Activated T-cell treated with anti-CD3 and anti-CD28 coated beads for 1 hour (primary cell): Measurements from ENCODE around the gene SYVN1.

ENCODE experiments used
- DNase-seq: peaks from one replicate; pipeline ENCODE4 v3.0.0-alpha.2; 2020; ENCODE audit warnings: low read depth

Gene SYVN1

DNA sequence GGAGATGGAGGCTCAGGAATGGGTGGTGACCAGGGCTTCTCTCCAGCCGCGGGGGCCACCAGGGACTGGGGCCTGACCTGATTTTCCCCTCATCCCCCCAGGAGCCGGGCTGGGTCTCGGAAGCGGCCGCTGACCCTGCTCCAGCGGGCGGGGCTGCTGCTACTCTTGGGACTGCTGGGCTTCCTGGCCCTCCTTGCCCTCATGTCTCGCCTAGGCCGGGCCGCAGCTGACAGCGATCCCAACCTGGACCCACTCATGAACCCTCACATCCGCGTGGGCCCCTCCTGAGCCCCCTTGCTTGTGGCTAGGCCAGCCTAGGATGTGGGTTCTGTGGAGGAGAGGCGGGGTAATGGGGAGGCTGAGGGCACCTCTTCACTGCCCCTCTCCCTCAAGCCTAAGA, 46.5 kb downstream of the SYVN1 start:
- no peak for DNase-seq

DNA sequence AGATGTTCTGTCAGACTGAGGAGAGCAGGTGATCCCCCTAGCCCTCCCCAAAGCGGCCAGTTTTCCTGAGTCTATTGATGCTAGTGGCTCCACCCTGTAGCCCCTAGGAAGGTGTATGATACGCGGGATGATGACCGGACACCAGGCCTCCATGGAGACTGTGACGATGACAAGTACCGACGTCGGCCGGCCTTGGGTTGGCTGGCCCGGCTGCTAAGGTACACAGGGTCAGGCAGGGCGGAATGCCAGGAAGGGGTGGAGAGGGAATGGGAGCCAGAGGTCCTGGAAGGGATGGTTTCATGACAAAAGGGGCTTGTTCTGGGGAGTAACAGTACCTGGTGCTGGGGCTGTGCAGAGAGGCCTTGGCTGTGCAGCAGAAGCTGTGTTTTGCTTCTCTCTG, 47.1 kb downstream of the SYVN1 start:
- DNase-seq, result no peak

DNA sequence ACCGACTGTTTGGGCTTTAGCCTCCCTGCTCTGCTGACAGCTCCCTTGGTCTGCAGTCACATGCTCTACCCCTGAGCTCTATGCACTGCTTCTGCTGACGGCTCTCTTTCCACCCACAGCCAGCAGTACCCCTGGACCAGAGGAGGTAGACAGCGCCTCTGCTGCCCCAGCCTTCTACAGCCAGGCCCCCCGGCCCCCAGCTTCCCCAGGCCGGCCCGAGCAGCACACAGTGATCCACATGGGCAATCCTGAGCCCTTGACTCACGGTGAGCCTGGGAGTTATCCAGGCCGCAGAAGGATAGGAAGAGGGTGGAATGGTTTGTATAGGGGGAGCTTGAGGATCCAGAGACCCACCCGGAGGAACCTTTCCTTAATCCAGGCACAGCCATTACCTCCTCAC, 47.5 kb downstream of the SYVN1 start:
- DNase-seq, result no peak

DNA sequence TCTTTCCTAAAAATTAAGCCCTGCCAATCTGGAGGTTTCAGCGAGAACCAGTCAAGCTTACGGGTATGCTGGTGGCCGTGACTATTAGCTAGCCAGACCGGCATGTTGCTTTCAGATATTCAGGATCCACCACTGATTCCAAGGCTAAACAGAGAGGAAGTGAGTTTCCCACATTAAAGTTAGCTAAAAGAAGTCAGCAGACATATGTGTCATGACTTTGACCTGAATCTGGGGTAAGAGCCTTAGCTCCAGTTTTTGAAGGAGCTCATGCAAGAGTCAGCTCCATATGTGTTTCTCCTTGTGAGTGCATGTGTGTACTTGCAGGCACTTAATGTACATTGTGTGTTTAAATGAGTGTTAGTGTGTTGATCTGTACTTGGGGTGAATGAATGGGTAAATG, 48.9 kb downstream of the SYVN1 start:
- no peak for DNase-seq

- DNase-seq, result no peak
Observed at GRCh38 chr11:65084598-65085375, 49.5 kb downstream of the SYVN1 start.

DNA sequence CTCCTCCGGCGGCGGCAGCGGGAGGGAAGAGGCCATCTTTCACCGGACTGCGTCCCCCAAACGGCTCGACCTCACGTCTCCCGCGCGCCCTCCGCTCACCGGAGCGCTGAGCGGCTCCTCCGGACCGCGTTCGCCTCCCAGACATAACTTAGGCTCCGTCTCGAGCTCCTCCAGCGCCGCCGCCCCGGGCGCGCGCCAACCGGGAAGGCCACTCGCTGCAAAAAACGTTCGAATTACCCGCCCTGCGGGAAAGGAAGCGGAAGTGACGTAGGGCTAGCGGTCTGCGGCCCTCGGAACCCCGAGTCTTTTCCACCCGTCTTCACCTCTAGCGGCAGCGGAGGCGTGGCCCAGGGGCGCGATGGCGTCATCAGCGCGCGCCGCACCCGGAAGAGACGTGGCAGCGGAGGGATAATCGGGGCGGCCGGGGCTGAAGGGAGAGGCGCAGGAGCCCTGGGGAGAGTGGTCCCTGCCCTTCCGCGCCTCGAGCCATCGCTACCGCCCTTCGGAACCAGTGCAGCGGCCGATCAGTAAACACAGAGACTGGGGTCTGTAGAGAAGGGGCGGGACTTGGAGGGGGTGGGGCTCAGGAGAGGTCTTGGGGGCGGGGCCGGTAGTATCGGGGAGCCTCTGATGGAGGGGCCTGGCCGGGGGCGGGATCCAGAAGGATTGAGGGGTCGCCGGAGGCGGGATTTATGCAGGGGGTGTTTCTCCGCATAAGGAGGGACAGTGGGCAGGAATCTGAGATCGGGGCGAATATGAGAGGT, 50.3 kb downstream of the SYVN1 start, which contains the start of the genes CDCA5 and ZFPL1:
CDCA5 (minus strand) TSS at position 207 of the 764 bp plus-strand sequence; CDS start at position 145, 62 bp downstream.
ZFPL1 (plus strand) TSS at position 389 of the 764 bp plus-strand sequence. CDS start 477 bp downstream, outside the sequence.
- DNase-seq, result peak; percentile 93

GRCh38 chr11:65083134-65083833, 51.0 kb downstream of the SYVN1 start:
- no peak for DNase-seq

- no peak for DNase-seq
Observed at GRCh38 chr11:65078786-65079342, 55.5 kb downstream of the SYVN1 start.

- DNase-seq, result peak; percentile 68
Observed at GRCh38 chr11:65078151-65078550, 56.2 kb downstream of the SYVN1 start.

GRCh38 chr11:65077451-65077850, 56.9 kb downstream of the SYVN1 start:
- DNase-seq, result no peak
